Bronchus fibroblast of lung (primary cell): ENCODE results near the gene PHF10. TPM values are rescaled to one million over a fixed set of nuclear protein-coding genes. Genes with fewer than 3 reads are reported as not detected.

Experiments
- total RNA-seq: library from RNA; depleted of rRNA; stranded (reverse); fragments of >200 nt; gene quantifications from 2 replicates; pipeline ENCODE4 v1.2.3, GENCODE V29; 2015

The PHF10 gene
- 7.9 and 11.1 TPM in 2 replicates for total RNA-seq

GRCh38 chr6:169724494-169725124, at the start of gene PHF10:
Gene PHF10, minus strand, starts transcription at chr6:169724500. Its CDS starts 569 bp downstream, at chr6:169723931.

GRCh38 chr6:169751242-169752073, 27.2 kb upstream of the PHF10 start, which contains the start of the genes DYNLT2 and ERMARD:
Gene DYNLT2, minus strand, starts transcription at chr6:169751572. Its CDS starts 114 bp downstream, at chr6:169751458.
Gene ERMARD, plus strand, starts transcription at chr6:169751622. Its CDS starts 36 bp downstream, at chr6:169751658.

GRCh38 chr6:169701954-169702839, 22.1 kb downstream of the PHF10 start, which contains the start of the genes C6orf120 and WDR27:
Gene C6orf120, plus strand, starts transcription at chr6:169702126. Its CDS starts 334 bp downstream, at chr6:169702460.
Gene WDR27, minus strand, starts transcription at chr6:169702029. Its CDS starts 13,024 bp downstream, at chr6:169689005.

Other genes starting within 250 kb of the PHF10 start
- 8.8 and 12.4 TPM in 2 replicates for gene WDR27, start 22.5 kb downstream of the PHF10 start, total RNA-seq
- gene C6orf120, start 22.4 kb downstream of the PHF10 start, total RNA-seq, result 40.7 and 49.8 TPM in 2 replicates
- gene DYNLT2, start 27.1 kb upstream of the PHF10 start, total RNA-seq, result 1.0 TPM in 2 replicates
- gene ERMARD, start 27.1 kb upstream of the PHF10 start, total RNA-seq, result 16.2 and 18.7 TPM in 2 replicates